CD4-positive, alpha-beta T cell treated with Interleukin-15 for 4 hours (primary cell): ENCODE data around the gene MRFAP1L1.

Source experiments
- DNase-seq: peaks from one replicate; pipeline ENCODE4 v3.0.0-alpha.2; 2020; ENCODE audit warnings: low spot score

The MRFAP1L1 gene

DNA sequence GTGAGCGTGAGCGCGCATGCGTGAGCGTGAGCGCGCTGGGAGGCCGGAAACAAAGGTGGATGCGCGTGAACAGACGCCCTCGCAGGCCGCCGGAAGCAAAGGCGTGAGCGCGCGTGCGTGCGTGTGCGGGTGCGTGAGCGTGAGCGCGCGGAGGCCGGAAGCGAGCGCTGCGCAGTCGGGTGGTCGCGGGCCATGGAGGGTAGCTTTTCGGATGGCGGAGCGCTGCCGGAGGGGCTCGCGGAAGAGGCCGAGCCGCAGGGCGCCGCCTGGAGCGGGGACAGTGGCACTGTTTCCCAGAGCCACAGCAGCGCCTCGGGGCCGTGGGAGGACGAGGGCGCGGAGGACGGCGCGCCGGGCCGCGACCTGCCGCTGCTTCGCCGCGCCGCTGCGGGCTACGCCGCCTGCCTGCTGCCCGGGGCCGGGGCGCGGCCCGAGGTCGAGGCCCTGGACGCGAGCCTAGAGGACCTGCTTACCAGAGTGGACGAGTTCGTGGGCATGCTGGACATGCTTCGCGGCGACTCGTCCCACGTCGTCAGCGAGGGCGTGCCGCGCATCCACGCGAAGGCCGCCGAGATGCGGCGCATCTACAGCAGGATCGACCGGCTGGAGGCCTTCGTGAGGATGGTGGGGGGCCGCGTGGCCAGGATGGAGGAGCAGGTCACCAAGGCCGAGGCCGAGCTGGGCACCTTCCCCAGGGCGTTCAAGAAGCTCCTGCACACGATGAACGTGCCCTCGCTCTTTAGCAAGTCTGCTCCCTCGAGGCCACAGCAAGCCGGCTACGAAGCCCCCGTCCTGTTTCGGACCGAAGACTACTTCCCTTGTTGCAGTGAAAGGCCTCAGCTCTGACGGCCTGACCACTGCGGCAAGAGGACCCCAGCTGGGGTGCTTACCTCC lies 6.6 kb upstream of the MRFAP1L1 start, which contains the start of gene BLOC1S4:
BLOC1S4 (plus strand) TSS at position 157 of the 894 bp plus-strand sequence; CDS start at position 193, 36 bp downstream.
- DNase-seq, result peak; percentile 92

DNA sequence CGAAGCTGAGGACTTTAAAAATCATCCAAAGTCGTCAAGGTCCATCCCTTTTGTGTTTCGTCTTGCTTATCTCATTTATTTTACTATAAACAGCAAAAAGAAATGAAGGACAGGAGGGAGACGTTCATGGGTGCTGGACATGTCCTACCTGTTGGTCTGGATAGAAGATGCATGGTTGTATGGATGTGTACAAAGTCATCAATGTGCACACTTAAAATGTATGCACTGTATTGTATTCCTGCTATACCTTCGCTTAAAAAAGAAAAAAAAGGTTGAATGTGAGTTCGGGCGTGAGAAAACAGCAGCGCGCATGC lies 6.0 kb upstream of the MRFAP1L1 start:
- DNase-seq, result no peak

DNA sequence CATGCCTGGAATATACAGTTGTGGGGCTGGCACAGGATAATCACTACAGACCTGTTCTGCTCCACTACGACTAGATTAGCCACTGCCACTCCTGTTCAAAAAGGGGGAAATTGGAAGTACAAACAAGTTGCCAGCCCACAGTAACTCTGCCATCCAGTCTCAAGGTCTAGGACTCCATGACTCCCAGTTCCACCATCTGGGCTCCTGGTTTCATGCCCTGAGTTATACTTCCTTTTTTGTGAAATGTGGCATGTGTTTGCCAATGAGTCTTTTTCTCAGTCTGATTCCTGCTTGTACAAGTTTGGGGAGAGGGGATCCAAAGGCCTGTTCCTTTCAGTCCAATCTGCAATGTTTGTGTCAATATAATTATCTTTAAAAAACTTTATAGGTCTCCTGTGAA lies 5.3 kb upstream of the MRFAP1L1 start:
- no peak for DNase-seq

DNA sequence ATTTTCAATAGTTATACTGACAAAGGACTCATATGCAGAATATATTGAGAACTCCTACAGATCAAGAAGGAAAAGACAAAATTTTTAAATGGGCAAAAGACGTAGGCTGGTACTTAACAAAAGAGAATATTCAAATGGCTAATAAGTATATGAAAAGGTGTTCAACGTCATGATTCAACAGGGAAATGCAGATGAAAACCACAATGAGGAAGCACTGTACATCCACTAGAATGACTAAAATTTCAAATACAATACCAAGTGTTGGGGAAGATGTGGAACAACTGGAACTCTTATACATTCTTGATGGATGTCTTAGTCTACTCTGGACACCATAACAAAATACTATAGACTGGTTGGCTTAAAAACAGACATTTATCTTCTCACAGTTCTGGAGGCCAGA lies 1.3 kb upstream of the MRFAP1L1 start:
- DNase-seq, result no peak

DNA sequence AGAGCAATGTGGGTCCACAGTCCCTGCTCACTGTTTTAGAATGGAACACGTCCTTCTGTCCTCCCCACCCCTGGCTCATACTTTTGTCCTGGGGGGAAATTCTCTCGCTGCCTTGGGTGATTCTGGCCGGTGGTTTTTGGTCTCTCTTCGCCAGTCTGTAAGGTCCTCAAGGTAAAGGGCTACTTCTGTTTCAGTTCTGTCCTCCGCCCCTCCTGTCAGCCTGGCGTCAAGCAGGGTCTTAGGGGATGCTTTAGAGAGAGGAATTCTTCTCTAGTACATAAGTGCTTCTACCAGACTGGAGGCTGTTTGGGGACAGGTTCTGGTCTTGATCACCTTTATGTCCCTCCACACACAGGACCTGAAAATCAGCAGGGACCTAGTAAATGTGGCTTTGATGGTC lies 617 bp upstream of the MRFAP1L1 start:
- DNase-seq, result no peak

DNA sequence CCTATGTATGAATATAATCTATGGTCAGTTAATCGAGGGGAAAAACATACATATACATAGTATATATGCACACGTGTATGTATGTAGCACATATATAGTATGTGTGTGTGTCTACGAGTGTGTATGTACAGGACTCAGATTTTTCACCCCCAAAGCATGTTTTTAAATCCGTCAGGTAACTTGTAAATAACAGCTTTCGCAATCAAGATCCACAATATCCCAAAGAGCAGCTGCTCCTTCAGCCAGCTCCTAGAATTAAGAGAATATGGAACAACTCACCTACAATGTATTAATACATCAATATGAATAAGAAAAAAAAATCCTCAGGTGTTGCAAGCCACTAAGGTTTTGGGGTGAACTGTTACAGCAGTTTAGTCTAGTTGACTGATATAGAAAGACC lies 3.5 kb downstream of the MRFAP1L1 start:
- DNase-seq, result no peak

DNA sequence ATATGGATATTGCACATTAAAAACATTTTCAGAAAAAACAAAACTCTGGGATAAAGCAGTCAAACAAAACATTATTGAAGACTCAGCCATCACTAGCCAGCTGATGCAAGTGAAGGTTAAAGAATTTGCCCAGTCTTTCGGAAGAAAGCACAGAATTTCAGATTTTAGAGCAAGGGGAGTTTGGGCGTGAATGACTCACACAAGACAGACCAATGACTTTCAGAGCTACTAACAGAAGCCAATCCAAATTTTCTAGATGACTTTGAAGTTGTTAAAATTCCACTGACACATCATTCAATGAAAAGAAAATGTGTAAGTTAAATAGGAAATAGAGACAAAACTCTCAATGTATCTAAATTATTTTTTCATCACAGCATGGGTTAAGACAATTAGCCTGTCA lies 4.0 kb downstream of the MRFAP1L1 start:
- no peak for DNase-seq

DNA sequence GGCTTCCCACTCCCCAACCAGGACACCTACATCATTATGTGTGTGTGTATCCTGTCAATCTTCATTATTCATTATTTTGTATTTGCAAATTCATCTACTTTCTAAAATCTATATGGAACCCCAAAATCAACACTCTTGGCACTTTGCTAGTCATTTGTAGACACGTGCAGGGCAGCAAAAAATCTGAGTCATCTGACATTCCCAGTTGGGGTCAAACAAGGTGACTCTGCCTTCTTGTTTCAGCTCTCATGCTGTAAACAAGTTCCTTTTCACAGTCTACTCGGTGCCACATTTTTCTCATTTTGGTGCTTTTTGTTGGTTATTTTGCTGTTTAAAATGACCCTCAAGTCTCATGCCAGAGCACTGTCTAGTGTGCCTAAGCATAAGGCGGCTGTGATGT lies 5.9 kb downstream of the MRFAP1L1 start:
- no peak for DNase-seq

DNA sequence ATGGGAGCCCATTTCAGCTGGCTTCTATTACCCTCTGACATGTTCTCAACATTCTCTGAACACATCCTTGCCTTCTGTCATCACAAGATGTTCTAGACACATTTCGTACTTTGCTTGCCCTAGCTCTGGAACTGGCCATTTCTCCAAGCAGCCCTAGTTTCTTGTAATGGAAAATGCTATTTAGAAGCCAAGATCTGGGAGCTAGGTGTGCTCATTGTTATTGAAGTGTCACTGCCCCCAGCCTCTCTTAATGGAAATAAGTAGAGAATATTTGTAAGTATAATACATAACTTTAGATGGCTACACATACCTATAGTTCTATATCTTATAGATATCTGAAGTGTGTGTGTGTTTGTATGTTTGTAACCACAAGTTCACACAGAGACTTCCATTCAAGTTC lies 6.9 kb downstream of the MRFAP1L1 start:
- DNase-seq, result no peak

DNA sequence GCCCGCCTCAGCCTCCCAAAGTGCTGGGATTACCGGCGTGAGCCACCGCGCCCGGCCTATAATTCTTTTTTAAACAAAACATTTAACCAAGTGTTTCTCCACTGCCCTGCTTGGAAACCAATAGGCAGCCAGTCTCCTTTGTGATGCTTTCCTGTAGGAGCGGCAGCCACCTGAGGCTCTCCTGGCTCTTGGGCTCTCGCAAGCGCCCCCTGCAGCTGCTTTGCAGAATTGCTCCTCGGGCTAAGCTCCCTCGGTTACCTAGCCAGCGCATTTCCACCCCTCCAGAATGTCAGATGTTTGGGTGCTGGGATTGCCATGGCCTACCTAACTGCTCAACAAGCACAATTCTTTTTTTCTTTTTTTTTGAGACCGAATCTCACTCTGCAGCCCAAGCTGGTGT lies 8.3 kb downstream of the MRFAP1L1 start:
- peak; percentile 40 for DNase-seq

DNA sequence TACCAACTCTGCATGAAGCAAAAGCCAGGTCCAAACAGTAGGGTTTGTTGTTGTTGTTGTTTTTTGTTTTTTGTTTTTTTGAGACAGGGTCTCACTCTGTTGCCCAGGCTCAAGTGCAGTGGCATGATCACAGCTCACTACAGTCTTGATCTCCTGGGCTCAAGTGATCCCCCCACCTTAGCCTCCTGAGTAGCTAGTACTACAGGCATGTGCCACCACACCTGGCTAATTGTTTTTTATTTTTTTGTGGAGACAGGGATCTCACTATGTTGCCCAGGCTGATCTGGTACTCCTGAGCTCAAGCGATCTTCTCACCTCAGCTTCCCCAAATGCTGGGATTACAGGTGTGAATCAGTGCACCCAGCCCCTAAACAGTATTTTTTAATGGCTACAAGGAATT lies 9.8 kb downstream of the MRFAP1L1 start:
- no peak for DNase-seq

DNA sequence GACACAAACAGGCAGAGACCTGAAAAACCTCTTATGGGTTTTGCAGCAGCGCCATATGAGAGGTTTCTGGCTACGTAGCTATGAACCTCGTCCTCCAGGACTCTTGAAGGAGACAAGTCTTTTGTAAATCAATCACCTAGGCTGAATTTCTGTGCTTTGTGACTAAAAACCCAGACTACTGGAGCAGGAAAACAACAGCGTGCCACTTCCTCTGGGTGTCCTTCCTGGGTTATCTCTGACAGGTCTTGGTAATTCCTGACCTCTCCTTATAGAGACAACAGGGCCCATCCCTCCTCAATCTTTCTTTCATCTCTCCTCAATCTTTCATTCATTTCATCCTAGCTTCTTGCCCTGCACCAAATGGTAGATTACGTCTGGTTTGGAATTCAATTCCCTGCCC lies 10.3 kb downstream of the MRFAP1L1 start:
- DNase-seq, result no peak

DNA sequence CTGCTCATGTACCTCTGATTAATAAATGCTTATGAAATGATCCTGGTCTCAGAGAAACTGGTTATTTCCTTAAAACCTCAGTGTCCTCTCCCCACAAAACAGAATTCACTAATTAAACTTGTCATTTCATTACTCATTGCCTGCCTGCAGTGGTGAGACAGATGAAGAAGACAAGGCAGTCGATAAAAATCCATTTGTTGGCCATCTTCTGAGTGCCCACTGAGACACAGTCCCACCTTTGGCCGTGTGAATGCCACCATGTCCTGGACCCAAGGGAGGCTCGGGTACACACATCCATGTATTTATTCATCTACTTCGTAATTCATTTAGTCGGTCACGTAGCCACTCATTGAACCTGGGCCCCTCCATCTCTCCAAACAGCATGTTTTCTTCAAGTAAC lies 12.5 kb downstream of the MRFAP1L1 start:
- no peak for DNase-seq

DNA sequence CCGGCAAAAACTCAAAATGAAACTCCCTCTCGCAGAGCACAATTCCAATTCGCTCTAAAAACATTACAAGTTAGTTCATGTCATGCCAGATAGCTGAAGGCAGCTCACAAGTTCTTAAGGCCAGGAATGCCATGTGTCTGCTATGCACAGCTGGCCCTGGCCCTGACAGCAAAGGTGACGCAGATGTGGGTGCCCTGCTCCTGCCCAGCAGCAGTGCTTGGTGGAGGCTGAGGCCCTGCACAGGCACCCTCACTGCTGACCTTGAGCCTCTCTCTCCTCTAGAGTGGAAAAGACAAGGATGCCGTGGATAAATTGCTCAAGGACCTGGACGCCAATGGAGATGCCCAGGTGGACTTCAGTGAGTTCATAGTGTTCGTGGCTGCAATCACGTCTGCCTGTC lies 13.1 kb downstream of the MRFAP1L1 start:
- DNase-seq, result no peak

DNA sequence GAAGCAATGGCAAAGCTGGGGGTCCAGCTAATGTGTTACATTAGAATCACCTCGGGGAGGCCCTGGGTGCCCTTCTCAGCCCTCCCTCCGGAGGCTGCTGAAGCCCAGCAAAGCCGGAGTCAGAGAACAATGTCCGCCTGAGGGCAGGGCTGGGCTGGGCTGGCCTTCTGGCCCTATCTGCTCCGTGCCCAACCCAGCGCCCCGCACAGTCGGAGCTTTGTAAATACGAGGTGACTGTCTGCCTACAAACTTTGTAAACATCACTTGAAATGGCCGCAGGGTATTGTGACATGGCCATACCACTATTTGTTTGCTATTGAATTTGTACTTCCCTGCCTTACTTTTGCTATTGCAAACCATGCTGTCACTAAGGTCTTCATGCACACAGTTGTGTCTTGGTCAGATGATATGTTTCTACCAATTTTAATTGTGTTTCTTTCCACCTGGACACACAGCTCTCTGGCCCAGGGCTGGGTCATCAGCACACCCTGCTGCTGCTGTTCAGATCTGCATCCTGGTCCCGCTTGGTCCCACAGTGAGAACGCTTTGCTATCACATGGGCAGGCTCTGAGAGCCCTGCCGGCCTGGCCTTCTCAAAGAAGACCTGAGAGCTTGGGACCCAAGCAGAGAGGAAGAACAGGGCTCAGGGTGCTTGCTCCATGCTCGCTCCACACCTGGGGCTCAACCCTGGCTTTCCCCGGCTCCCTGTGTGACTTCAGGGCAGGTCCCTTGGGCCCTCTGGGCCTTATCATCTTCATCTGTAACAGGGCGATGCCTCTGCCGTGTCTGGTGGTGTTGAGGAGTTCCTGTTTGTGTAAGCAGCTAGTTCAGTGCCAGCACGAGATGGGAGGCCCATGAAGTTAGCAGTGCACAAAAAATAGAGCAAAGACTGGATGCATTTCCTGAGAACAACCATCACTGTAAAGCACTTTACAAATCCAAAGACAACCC lies 13.7 kb downstream of the MRFAP1L1 start:
- peak; percentile 76 for DNase-seq

DNA sequence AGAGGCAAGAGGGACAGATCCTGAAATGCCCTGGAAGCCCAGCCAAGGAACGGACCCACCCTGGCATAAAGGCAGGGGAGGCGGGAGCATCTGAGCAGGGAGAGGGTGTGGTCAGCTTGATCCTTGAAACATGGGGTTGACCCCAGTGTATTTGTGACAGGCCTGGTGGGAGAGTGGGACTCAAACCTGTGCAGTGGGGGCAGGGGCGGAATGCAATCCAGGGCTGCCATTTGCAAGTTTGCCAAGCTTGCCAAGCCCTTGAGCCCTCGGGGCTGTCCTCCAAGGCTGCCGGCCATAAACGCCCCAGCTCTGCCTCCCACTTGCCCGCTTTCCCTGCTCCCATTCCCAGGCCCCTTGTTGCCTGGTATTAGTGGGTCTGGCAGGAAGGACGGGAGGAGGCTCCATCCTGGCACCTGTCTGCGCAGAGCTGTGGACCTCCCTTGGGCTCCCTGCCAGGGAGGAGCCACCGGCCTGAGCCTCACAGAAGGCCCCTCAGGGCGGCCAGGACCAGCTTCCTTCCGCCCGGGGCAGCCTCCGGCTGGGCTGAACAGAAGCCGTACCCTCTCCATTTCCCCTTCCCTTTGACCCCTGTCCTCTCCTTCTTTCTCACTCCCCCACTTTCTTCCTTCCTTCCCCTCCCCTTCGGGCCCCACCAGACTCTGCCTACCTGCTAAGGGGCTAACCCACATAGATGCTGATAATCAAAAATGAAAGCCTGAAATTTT lies 15.3 kb downstream of the MRFAP1L1 start:
- no peak for DNase-seq

DNA sequence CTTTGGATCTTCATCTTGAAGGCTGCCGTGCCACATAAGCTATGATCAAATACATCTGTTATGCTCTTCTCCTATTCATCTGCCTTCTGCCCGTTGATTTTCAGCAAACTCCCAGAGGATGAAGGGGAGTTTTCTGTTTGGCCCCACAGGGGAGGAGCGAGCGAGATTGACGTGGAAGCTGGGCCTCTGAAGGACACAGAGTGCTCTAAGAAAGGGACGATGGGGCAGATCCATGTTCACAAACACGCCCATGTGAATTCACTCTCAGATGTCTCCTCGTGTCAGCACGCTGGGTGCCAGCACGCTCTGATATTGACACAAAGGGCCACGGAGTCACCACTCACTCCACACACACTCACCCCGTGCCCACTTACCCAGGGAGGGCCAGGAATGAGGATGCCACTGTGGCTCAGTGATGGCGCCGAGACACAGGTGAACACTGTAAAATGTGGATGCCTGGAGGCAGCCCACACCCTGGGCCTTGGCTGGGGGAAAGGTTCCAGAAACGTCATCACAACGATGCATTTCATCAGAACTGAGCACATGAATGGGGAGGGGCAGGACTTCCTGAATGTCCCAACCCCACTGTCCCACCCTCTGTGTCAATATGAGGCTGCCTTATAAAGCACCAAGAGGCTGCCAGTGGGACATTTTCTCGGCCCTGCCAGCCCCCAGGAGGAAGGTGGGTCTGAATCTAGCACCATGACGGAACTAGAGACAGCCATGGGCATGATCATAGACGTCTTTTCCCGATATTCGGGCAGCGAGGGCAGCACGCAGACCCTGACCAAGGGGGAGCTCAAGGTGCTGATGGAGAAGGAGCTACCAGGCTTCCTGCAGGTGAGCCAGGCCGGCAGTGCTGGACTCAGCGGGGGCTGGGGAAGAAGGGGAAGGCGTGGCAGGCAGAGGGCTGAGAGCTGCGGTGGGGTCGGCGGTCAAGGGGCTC lies 16.2 kb downstream of the MRFAP1L1 start, which contains the start of gene S100P:
S100P (plus strand) TSS at position 648 of the 946 bp plus-strand sequence; CDS start at position 703, 55 bp downstream.
- DNase-seq, result no peak

DNA sequence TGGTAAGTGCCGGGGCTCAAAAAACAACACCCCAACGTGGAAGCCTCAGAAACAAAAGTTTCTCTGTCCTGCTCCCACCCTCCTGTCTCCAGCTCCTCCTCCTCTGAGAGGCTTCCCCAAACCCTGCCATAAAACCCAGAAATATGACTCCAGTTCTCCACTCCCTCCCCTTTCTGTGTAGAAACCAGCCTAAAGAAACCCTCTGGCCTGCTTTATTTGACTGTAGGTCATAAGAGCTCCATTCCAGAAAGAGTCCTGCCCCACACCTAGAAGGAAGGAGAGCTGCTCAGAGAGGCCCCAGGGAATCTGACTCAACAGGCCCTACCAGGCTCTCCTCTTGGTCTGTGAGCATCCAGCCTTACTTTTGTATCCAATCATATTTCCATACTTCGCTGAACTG lies 16.9 kb downstream of the MRFAP1L1 start:
- DNase-seq, result no peak

DNA sequence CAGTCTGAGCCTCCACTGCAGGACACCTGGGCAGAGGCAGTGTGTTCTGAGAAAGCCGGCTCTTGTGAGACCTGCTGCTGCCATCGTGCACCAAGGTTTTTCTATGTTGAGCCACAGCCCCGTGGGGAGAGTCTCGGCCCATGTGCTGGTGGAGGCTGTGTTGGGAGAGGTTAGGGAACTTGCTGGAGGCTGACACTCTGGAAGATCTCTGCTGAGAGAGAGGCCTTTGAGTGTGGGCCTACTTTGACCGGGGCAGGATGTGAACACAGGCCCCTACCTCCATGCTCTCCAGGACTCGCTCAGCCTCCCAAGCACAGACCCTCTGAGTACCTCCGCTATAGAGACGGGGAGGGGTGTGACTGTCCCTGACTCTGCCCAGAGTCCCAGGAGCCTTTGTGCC lies 17.3 kb downstream of the MRFAP1L1 start:
- DNase-seq, result no peak

DNA sequence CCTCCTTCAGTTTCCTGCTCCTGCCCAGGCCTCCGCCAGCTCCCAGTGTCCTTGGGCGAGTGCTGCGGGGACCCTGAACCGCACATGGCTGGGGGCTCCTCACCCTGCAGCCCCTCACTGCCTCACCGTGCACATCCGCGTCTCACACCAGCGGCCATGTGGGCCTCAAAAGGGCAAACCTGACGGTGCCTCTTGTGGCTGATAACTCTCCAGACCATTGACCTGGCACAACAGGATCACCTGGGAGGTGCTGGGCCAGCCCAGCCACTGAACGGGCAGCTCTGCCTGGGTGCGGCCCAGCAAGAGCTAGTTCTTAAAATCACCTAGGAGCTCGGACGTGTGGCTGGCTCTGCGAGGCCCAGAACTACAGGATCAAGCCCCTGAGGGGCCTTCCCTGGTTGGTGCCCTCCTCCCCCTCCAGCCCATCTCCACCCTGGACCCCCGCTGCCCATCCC lies 20.1 kb downstream of the MRFAP1L1 start:
- DNase-seq, result no peak
